Measurements from ENCODE around the gene PPIL6. TPM values are rescaled to one million over a fixed set of nuclear protein-coding genes. Genes with fewer than 3 reads are reported as not detected.
"Not testable (repeated sequence)": the region's sequence is repeated elsewhere in the genome, so short reads cannot be mapped to it uniquely, and the experiment has no call there.

The PPIL6 gene
- total and polyA plus RNA-seq, 11 donors: 0.42 to 6.5 (median 3.4) TPM

DNA sequence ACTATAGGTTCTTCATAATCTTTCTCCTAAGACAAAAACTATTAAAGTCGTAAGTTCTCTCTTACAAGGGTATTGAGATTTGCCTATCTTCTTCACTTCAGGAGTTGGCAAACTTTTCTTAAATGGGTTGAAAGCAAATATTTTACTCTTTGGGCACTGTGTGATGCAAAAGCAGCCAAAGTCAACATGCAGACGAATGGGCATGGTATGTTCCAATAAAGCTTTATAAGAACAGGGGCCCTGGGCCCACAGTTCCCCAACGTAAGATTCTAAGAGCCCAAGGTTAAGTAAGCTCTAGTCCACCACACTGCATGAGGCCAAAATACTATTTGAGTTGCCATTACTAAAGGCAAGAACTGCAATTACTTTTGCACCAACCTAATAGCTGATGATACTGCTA lies 69.6 kb downstream of the PPIL6 start:
- Histone ChIP-seq H3K9me3 (no peaks in the 10 kb centered on the region), H3K36me3 (peaks cover 0 to 100% (median 94%) of the 10 kb centered on the region in 9 donors), H3K27me3 (no peaks in the 10 kb centered on the region), H3K27ac (no peak overlapping the region), H3K4me3 (no peak overlapping the region), H3K4me1 (peaks cover 0 to 37% (median 10%) of the 10 kb centered on the region in 12 donors)
- TF ChIP-seq, protein P1, sequence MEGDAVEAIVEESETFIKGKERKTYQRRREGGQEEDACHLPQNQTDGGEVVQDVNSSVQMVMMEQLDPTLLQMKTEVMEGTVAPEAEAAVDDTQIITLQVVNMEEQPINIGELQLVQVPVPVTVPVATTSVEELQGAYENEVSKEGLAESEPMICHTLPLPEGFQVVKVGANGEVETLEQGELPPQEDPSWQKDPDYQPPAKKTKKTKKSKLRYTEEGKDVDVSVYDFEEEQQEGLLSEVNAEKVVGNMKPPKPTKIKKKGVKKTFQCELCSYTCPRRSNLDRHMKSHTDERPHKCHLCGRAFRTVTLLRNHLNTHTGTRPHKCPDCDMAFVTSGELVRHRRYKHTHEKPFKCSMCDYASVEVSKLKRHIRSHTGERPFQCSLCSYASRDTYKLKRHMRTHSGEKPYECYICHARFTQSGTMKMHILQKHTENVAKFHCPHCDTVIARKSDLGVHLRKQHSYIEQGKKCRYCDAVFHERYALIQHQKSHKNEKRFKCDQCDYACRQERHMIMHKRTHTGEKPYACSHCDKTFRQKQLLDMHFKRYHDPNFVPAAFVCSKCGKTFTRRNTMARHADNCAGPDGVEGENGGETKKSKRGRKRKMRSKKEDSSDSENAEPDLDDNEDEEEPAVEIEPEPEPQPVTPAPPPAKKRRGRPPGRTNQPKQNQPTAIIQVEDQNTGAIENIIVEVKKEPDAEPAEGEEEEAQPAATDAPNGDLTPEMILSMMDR (IDR thresholded peaks at IDR 0.05): no peak
- no peak for TF ChIP-seq POLR2A (IDR thresholded peaks at IDR 0.05)
- DNase-seq (no peak), ATAC-seq (no peak)
- intact Hi-C loops (cut with DNase I): no loop called here
- WGBS, 4 donors: 62 to 72% (median 64%) methylated on average over 3 of the region's 3 CpGs

DNA sequence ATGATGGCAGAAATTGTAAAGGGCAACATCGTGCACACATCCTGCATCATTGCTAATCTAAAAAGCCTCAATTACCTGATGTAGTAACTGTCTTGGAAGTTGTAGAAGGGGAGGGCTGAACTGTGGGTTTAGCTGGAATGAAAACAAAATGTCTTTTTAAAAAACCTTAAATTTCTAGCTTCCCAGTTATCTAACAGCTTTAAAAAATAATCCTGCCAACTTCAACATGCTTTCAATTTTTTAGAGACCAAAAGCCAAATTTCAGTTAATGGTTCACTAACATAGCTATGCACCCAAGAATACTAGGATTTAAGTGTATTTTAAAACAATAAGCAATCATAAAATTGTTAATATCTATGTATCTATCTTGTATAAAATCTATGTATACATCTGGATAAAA lies 70.1 kb downstream of the PPIL6 start:
- Histone ChIP-seq H3K9me3 (no peaks in the 10 kb centered on the region), H3K27ac (no peak overlapping the region), H3K36me3 (peaks cover 0 to 100% (median 94%) of the 10 kb centered on the region in 9 donors), H3K4me1 (peaks cover 0 to 37% (median 10%) of the 10 kb centered on the region in 12 donors), H3K4me3 (no peak overlapping the region), H3K27me3 (no peaks in the 10 kb centered on the region)
- no peak for ATAC-seq
- no peak for DNase-seq
- TF ChIP-seq POLR2A (IDR thresholded peaks at IDR 0.05): no peak
- TF ChIP-seq, protein P1 (IDR thresholded peaks at IDR 0.05): no peak
- intact Hi-C loops (cut with DNase I): no loop called here
- WGBS, 4 donors: 86 to 95% (median 90%) methylated on average over 1 of the region's 1 CpG

DNA sequence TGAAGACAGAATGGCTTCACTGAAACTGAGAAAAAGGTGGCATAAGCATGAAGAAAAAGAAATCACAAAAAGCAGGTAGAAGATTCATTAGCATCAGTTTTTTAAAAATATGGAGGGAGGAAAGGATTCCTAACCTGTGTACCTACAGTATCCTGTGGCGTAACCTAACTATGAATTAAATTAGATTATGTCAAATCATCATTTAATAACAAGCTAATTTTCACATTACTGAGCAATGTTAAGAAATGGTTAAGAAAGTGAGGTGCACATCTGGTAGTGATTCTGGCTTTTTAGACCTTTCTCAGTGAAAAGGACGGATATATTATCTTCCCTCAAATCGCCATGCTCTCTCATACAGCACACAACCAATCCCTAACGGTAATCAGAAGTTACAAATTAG lies 70.7 kb downstream of the PPIL6 start:
- DNase-seq: no peak
- TF ChIP-seq, protein P1 (IDR thresholded peaks at IDR 0.05): no peak
- TF ChIP-seq POLR2A (IDR thresholded peaks at IDR 0.05): no peak
- Histone ChIP-seq H3K4me3 (no peak overlapping the region), H3K4me1 (peaks cover 0 to 33% (median 10%) of the 10 kb centered on the region in 12 donors), H3K27ac (no peak overlapping the region), H3K36me3 (peaks cover 0 to 100% (median 94%) of the 10 kb centered on the region in 9 donors), H3K27me3 (no peaks in the 10 kb centered on the region), H3K9me3 (no peaks in the 10 kb centered on the region)
- ATAC-seq: no peak
- intact Hi-C loops (cut with DNase I): no loop called here
- WGBS, 4 donors: 72 to 94% (median 89%) methylated on average over 4 of the region's 4 CpGs

DNA sequence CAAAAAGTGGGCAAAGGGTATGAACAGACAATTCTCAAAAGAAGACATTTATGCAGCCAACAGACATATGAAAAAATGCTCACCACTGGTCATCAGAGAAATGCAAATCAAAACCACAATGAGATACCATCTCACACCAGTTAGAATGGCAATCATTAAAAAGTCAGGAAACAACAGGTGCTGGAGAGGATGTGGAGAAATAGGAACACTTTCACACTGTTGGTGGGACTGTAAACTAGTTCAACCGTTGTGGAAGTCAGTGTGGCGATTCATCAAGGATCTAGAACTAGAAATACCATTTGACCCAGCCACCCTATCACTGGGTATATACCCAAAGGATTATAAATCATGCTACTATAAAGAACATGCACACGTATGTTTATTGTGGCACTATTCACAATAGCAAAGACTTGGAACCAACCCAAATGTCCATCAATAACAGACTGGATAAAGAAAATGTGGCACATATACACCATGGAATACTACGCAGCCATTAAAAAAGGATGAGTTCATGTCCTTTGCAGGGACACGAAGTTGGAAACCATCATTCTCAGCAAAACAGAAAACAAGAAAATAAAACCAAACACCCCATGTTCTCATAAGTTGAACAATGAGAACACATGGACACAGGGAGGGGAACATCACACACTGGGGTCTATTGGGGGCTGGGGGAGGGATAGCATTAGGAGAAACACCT lies 75.9 kb downstream of the PPIL6 start:
- Histone ChIP-seq H3K36me3 (peaks cover 0 to 85% (median 79%) of the 10 kb centered on the region in 9 donors), H3K4me1 (peaks cover 0 to 21% (median 7%) of the 10 kb centered on the region in 12 donors)
- 89 to 95% (median 93%) methylated on average over 5 of the region's 5 CpGs for WGBS, 4 donors
- ATAC-seq; H3K4me3 ChIP-seq; H3K27ac ChIP-seq; H3K9me3 ChIP-seq; H3K27me3 ChIP-seq; DNase-seq; intact Hi-C loops (cut with DNase I): not testable (repeated sequence)
